Spinal cord (tissue), 10 donors: ENCODE data around the gene ABHD5. TPM values are rescaled to one million over a fixed set of nuclear protein-coding genes. Genes with fewer than 3 reads are reported as not detected.

Experiments used
- DNase-seq, 6 donors: peaks; one replicate each; pipeline versions ENCODE4 v3.0.0 to v3.0.0-alpha.2; 2013 to 2015; ENCODE audit warnings: low spot score in 6 of 6, low read depth in 4 of 6
- H3K27ac ChIP-seq: one replicate; pipeline ENCODE4 v1.5.1; 2013; ENCODE audit warnings: low read depth, low read length, control low read depth
- H3K27me3 ChIP-seq: one replicate; pipeline ENCODE4 v1.6.1; 2013; ENCODE audit warnings: low read length; ENCODE audit not compliant: control insufficient read depth, insufficient read depth
- H3K36me3 ChIP-seq: one replicate; pipeline ENCODE4 v1.6.1; 2013; ENCODE audit warnings: low read length; ENCODE audit not compliant: control insufficient read depth, insufficient read depth
- H3K4me1 ChIP-seq: one replicate; pipeline ENCODE4 v1.6.1; 2013; ENCODE audit warnings: low read length; ENCODE audit not compliant: control insufficient read depth, insufficient read depth
- H3K4me3 ChIP-seq: one replicate; pipeline ENCODE4 v1.5.1; 2013; ENCODE audit warnings: low read depth, low read length, control low read depth
- H3K9me3 ChIP-seq: one replicate; pipeline ENCODE4 v1.6.1; 2013; ENCODE audit warnings: low read length; ENCODE audit not compliant: control insufficient read depth, insufficient read depth
- WGBS: methylation state at CpG from one replicate; pipeline ENCODE4 v1.1.5; 2013; ENCODE audit warnings: missing lambda C conversion rate; ENCODE audit not compliant: insufficient coverage; 5-methylcytosine and 5-hydroxymethylcytosine counted together
- polyA plus RNA-seq, 2 donors: library from polyadenylated mRNA; unstranded; fragments of 120-200 nt; gene quantifications; one replicate each; pipeline ENCODE4 v1.2.1, GENCODE V29; 2013; ENCODE audit not compliant: insufficient read length in 2 of 2
- total RNA-seq, 2 donors: library from RNA; depleted of rRNA in 1 of 2; stranded (reverse); fragments of 120-200 nt in 1 of 2; fragments of >200 nt in 1 of 2; gene quantifications; one replicate each; pipeline versions ENCODE4 v1.2.3 to v1.2.4, GENCODE V29; 2013 to 2014
- donor health status: healthy.

ABHD5 gene
- total and polyA plus RNA-seq, 4 donors, result 28.8 to 40.4 (median 31.8) TPM

DNA sequence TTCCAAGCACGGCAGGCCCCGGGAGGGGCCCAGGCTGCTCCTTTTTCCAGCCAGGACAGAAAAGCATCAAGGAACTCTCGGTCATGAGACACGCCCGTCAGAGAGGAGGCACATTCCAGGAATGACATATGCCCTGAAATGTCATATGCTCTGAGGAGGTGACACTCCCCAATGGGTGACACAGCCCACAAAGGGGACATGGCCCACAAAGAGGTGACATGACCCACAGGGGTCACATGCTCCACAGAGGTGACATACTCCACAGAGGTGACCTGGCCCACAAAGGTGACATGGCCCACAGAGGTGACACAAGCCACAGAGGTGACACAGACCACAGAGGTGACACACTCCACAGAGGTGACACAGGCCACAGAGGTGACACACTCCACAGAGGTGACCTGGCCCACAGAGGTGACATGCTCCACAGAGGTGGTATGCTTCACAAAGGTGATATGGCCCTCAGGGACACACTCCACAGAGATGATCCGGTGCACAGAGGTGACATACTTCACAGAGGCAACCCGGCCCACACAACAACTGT lies 79.2 kb downstream of the ABHD5 start:
- Histone ChIP-seq H3K9me3 (no peaks in the 10 kb centered on the region), H3K4me3 (peak overlapping the region; percentile 24), H3K36me3 (no peaks in the 10 kb centered on the region), H3K27me3 (no peaks in the 10 kb centered on the region), H3K27ac (no peak overlapping the region), H3K4me1 (peaks cover 35% of the 10 kb centered on the region)
- WGBS, result 34% methylated on average over 7 of the region's 7 CpGs
- no peak for DNase-seq

DNA sequence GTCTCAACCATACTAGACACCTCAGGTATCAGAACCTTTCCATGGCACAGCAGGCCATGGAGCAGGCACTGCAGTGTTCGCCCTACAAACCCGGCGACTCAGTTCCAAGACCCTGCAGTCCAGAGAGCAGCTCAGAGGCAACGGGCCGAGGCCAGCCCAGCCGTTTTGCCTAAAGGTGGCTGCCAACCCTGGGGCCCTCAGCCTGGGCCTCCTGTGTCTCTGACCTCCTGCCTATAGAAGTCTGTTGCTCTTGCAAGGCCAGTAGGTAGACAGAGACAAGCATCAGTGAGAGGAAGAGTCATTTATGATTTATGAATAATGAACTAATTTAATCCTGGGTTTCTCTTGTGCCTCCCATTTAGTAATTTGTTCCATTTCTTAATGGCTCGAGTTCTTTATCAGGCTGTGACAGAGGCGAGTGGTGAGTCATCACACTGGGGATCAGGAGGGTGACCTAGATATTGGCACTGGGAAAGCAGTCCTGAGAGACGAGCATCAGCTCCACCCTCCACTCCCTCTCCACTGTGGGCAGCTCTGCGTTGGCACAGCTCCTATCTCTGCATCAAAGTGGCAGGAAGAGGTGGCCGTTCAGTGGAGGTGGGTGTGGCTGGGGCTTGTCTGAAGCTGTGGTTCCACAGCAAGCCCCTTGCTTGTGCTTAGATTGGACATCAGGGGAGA lies 79.8 kb downstream of the ABHD5 start:
- DNase-seq, result peak in 1 of 6 donors; percentile 20
- no peak overlapping the region for H3K4me3 ChIP-seq
- no peak overlapping the region for H3K27ac ChIP-seq
- no peaks in the 10 kb centered on the region for H3K27me3 ChIP-seq
- no peaks in the 10 kb centered on the region for H3K9me3 ChIP-seq
- no peaks in the 10 kb centered on the region for H3K36me3 ChIP-seq
- WGBS, result 85% methylated on average over 6 of the region's 11 CpGs
- peaks cover 37% of the 10 kb centered on the region for H3K4me1 ChIP-seq

DNA sequence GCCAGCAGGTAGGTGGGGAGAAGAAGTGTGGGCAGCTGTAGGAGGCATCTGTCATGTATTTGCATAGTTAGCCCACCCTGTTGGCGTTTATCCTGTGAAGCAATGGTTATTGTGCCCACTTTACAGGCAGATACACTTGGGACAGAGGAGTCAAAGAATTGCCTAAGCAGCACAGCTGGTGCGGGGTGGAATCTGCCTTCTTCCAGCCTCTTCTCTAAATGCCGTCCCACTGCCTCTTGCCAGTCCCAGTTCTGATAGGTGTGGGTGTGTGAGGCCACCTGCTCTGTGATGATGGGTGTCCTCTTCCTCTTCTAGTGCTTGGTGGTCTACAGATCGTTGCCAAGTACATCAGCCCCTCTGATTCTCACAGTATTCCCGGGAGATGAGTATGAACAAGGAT lies 80.9 kb downstream of the ABHD5 start:
- Histone ChIP-seq H3K36me3 (no peaks in the 10 kb centered on the region), H3K9me3 (no peaks in the 10 kb centered on the region), H3K27me3 (no peaks in the 10 kb centered on the region), H3K4me3 (no peak overlapping the region), H3K27ac (no peak overlapping the region), H3K4me1 (peaks cover 37% of the 10 kb centered on the region)
- no peak for DNase-seq
- WGBS, result 97% methylated on average over 3 of the region's 5 CpGs

DNA sequence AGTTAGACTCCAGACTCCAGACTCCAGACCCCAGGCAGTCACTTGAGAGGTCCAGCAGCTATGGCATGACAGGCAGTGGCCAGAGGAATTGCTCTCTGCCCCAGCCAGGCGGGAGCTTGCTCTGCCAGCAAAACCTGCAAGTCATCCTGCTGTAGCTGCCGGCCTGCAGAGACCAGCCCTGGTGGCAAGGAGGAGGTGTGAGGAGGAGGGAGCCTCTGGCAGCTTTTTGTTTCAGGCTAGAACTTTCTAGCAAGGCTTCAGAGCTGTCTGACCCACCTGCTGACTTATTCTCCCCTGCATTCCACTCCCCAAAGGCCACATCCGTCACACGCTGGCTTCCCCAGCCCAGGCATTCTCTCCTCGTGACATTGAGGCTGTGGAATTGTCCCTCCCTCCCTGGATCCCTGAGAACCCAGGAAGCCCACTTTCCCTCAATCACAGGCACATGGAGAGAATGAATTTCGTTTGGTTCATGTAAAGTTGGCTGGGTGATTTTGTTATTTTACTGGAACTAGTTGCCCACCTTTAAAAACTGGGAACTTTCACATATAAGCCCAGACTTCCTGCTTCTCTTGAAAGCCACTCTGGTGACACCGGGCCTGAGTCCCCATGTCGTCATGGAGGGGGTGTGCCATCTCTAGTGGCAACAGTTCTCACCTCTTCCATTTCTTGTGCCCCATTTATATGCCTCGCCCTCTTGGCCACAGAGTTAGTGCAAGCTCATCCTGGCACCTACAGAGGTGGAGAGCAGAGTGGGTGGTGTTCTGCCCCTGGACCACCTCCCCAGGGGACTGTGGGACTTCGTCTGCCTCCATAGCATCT lies 82.7 kb downstream of the ABHD5 start:
- Histone ChIP-seq H3K36me3 (no peaks in the 10 kb centered on the region), H3K27me3 (no peaks in the 10 kb centered on the region), H3K4me3 (no peak overlapping the region), H3K9me3 (no peaks in the 10 kb centered on the region), H3K27ac (no peak overlapping the region), H3K4me1 (peaks cover 35% of the 10 kb centered on the region)
- 64% methylated on average over 4 of the region's 10 CpGs for WGBS
- DNase-seq, result no peak

DNA sequence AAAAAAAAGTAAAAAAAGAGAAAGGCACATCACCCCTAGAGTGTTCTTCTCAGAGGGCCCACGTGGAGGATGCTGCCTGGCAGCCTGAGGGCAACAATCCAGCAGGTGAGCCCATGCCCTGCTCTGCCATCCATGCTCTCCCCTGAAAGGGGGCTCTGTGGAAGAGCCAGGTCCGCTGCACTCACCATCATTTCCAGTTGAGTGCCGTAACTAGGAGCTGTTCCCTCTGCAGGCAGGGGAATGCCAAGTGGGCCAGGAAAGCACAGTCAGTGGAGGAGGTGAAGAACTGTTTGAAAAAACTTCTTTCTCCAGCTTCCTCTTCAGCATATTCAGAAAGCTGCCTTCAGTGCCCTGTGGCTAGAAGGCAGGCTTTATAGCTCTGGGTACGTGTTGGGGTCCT lies 84.1 kb downstream of the ABHD5 start:
- peak in 1 of 6 donors; percentile 34 for DNase-seq
- 50% methylated on average over 2 of the region's 4 CpGs for WGBS
- Histone ChIP-seq H3K27ac (no peak overlapping the region), H3K4me3 (no peak overlapping the region), H3K36me3 (no peaks in the 10 kb centered on the region), H3K27me3 (no peaks in the 10 kb centered on the region), H3K4me1 (peaks cover 22% of the 10 kb centered on the region), H3K9me3 (no peaks in the 10 kb centered on the region)

DNA sequence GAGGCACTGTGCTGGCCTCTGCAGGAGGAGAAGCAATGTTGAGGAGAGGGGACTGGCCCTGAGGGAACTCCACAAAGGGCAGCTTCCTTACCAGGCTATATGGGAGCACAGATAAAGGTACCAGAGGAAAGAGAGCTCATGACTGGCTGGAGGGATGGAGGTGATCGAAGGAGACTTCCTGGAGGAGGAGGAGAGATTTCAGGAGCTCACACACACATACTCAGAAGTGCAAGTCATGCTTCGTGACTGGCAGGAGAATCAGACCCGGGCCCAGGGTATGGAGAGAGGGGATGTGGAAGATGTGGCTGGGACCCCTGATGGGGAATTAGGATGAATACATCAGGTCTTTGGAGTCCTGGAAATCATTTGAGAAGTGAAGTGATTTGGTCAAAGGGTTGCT lies 85.4 kb downstream of the ABHD5 start:
- no peaks in the 10 kb centered on the region for H3K27me3 ChIP-seq
- no peaks in the 10 kb centered on the region for H3K9me3 ChIP-seq
- no peak overlapping the region for H3K27ac ChIP-seq
- H3K4me1 ChIP-seq, result peaks cover 11% of the 10 kb centered on the region
- 90% methylated on average over 2 of the region's 3 CpGs for WGBS
- no peak overlapping the region for H3K4me3 ChIP-seq
- no peak for DNase-seq
- H3K36me3 ChIP-seq, result no peaks in the 10 kb centered on the region

DNA sequence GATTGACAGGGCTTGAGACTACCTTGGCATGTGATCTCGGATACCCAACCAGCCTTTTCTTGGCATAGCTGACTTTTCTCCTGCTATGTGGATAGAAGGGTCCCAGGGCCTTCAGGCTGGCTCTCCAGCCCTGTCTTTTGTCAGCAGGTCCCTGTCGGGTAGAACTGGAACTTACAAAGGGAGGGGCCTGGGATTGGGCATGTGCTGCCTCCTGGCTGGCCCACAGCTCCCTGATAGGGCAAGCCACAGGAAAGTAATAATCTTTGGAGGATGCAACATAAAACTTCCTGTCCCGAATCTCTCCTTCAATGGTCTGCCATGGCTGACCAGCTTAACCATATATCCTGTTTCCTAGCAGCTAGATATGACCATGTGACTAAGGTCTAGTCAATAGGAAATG lies 89.1 kb downstream of the ABHD5 start:
- Histone ChIP-seq H3K27ac (no peak overlapping the region), H3K4me1 (peaks cover 2% of the 10 kb centered on the region), H3K36me3 (no peaks in the 10 kb centered on the region), H3K4me3 (no peak overlapping the region), H3K9me3 (no peaks in the 10 kb centered on the region), H3K27me3 (no peaks in the 10 kb centered on the region)
- DNase-seq, result no peak
- 71% methylated on average over 2 of the region's 3 CpGs for WGBS

DNA sequence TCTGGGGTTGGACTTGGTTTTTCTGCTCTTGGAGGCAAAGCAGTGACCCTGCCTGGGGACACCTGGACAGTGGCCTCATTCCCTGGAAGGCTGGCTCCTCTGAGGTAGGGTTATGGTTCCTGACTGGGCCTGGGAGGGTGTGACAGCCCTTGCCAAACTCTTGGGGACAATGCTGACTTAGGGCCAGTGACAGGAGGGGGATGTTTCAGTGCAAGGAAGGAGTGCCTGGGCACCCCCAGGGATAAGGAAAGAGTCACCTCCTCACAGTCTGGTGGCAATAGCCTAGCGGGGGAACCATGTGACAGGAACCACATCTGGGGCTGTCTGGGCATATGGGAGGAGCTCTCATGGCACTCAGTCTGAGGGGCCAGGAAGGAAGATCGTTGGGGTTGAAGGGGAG lies 91.8 kb downstream of the ABHD5 start:
- H3K9me3 ChIP-seq, result no peaks in the 10 kb centered on the region
- no peak overlapping the region for H3K4me3 ChIP-seq
- WGBS, result 85% methylated on average over 2 of the region's 2 CpGs
- H3K27me3 ChIP-seq, result no peaks in the 10 kb centered on the region
- no peak overlapping the region for H3K27ac ChIP-seq
- no peak for DNase-seq
- H3K4me1 ChIP-seq, result no peaks in the 10 kb centered on the region
- no peaks in the 10 kb centered on the region for H3K36me3 ChIP-seq
